Prostate gland (tissue), 2 donors: ENCODE measurements around the gene ARHGAP31. TPM values are rescaled to one million over a fixed set of nuclear protein-coding genes. Genes with fewer than 3 reads are reported as not detected.
"Not testable (repeated sequence)": the region's sequence is repeated elsewhere in the genome, so short reads cannot be mapped to it uniquely, and the experiment has no call there.

Experiments
- DNase-seq: peaks from one replicate; pipeline ENCODE4 v3.0.0-alpha.2; 2019; ENCODE audit warnings: low spot score
- H3K27ac ChIP-seq, 2 donors: fragments of 200-600 bp; sonication (generic); 2 replicates each; pipeline ENCODE4 v1.5.1; 2017 to 2019
- H3K27me3 ChIP-seq: fragments of 200-600 bp; sonication (generic); replicated peaks from 2 replicates; pipeline ENCODE4 v1.5.1; 2019; ENCODE audit not compliant: insufficient read depth
- H3K36me3 ChIP-seq, 2 donors: fragments of 200-600 bp; sonication (generic); 1 replicate in 1 of 2; 2 replicates in 1 of 2; pipeline versions ENCODE4 v1.5.1 to v1.8.1; 2017 to 2019
- H3K4me1 ChIP-seq: fragments of 200-600 bp; sonication (generic); replicated peaks from 2 replicates; pipeline ENCODE4 v1.5.1; 2019
- H3K4me3 ChIP-seq, 2 donors: fragments of 200-600 bp; sonication (generic); 2 replicates each; pipeline ENCODE4 v1.5.1; 2017 to 2019
- H3K9me3 ChIP-seq: fragments of 200-600 bp; sonication (generic); 2 replicates; pipeline ENCODE4 v1.5.1; 2017
- POLR2A ChIP-seq: fragments of 450-650 bp; IDR thresholded peaks from one replicate; pipeline ENCODE4 v1.6.1; 2016; ENCODE audit warnings: antibody characterized with exemption, mild to moderate bottlenecking
- POLR2AphosphoS5 ChIP-seq: sonication (generic); formaldehyde crosslinking; IDR thresholded peaks from one replicate; pipeline ENCODE4 v1.6.1; 2017; ENCODE audit warnings: antibody characterized with exemption
- WGBS: methylation state at CpG from one replicate; pipeline ENCODE4 v1.1.5; 2018; 5-methylcytosine and 5-hydroxymethylcytosine counted together
- intact Hi-C: fragments of 100-400 bp; cut with DNase I; formaldehyde crosslinking; loops from one replicate; pipeline ENCODE4 v1.14.2; 2022
- total RNA-seq, 2 donors: library from RNA; depleted of rRNA; stranded (reverse); fragments of >200 nt; gene quantifications; one replicate each; pipeline ENCODE4 v1.1.0, GENCODE V29; 2016
- TF ChIP-seq, protein P1 (sequence below), 4 experiments: fragments of 200-600 bp in 2 of 4; fragments of 450-650 bp in 2 of 4; sonication (generic) in 2 of 4; IDR thresholded peaks; 1 replicate in 3 of 4; 2 replicates in 1 of 4; pipeline ENCODE4 v1.5.1; 2016 to 2019; ENCODE audit warnings: antibody characterized with exemption in 4 of 4, mild to moderate bottlenecking in 2 of 4, moderate library complexity in 2 of 4

Gene ARHGAP31
- total RNA-seq, 2 donors from 2014 or later = 6.5 to 10.7 TPM

DNA sequence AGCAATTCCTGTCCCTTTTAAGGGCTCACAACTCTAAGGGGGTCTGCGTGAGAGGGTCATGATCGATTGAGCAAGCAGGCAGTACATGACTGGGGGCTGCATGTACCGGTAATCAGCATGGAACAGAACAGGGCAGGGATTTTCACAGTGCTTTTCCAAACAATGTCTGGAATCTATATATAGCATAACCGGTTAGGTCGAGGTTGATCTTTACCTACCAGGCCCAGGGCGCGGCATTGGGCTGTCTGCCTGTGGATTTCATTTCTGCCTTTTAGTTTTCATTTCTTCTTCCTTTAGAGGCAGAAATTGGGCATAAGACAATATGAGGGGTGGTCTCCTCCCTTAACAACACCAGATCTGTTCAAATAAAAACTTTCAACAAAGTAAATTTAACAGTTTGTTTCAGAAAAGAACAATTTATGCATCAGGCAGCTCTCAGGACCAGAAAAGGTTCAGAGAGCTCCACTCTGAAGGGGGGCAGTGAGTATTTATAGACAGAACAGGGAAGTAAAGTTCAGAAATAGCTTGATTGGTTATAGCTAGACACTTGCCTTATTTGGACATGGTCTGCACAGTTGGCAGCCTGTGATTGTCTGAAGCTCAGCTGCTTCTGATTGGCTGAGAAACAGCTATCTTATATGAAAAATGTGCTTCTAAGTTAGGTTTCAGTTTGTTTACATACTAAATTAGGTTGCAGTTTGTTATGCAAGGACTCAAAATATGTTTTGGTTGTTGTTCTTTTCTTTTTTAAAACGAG is 36.4 kb upstream of the ARHGAP31 start:
- WGBS = 62% methylated on average over 8 of the region's 8 CpGs
- no peaks in the 10 kb centered on the region for H3K4me1 ChIP-seq
- peak; percentile 55 for DNase-seq
- TF ChIP-seq POLR2A = no peak
- TF ChIP-seq, protein P1, sequence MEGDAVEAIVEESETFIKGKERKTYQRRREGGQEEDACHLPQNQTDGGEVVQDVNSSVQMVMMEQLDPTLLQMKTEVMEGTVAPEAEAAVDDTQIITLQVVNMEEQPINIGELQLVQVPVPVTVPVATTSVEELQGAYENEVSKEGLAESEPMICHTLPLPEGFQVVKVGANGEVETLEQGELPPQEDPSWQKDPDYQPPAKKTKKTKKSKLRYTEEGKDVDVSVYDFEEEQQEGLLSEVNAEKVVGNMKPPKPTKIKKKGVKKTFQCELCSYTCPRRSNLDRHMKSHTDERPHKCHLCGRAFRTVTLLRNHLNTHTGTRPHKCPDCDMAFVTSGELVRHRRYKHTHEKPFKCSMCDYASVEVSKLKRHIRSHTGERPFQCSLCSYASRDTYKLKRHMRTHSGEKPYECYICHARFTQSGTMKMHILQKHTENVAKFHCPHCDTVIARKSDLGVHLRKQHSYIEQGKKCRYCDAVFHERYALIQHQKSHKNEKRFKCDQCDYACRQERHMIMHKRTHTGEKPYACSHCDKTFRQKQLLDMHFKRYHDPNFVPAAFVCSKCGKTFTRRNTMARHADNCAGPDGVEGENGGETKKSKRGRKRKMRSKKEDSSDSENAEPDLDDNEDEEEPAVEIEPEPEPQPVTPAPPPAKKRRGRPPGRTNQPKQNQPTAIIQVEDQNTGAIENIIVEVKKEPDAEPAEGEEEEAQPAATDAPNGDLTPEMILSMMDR (IDR thresholded peaks at IDR 0.05) = no peak
- no peak for TF ChIP-seq POLR2AphosphoS5
- H3K27me3 ChIP-seq = no peaks in the 10 kb centered on the region
- H3K36me3 ChIP-seq = no peaks in the 10 kb centered on the region
- H3K27ac ChIP-seq = peak overlapping the region in 1 of 2 donors; percentile 74
- intact Hi-C loops = no loop called here
- H3K9me3 ChIP-seq = no peaks in the 10 kb centered on the region
- no peak overlapping the region for H3K4me3 ChIP-seq

DNA sequence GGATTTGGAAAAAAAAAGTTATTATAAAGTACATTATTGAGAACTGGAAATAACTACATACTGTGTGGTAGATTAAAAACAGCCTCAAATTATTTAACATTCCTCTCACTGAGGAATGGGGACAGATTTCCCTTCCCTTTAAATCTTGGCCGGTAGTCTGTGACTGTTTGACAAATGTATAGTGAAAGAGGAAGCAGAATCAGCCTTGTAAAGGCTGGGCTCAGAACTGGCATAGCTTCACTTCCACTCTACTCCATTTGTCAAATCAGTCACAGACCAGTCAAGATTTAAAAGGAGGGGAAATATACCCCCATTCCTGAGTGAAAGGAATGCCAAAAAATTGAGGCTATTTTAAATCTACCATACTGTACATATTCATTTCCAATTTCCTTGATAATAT is 35.3 kb upstream of the ARHGAP31 start:
- DNase-seq = no peak
- Histone ChIP-seq H3K4me3 (no peak overlapping the region), H3K36me3 (no peaks in the 10 kb centered on the region), H3K27me3 (no peaks in the 10 kb centered on the region), H3K4me1 (no peaks in the 10 kb centered on the region), H3K9me3 (no peaks in the 10 kb centered on the region), H3K27ac (peak overlapping the region in 1 of 2 donors; percentile 74)
- intact Hi-C loops = no loop called here
- 34% methylated on average over 1 of the region's 1 CpG for WGBS
- TF ChIP-seq POLR2AphosphoS5 (no peak), POLR2A (no peak)
- TF ChIP-seq, protein P1 (IDR thresholded peaks at IDR 0.05) = no peak

DNA sequence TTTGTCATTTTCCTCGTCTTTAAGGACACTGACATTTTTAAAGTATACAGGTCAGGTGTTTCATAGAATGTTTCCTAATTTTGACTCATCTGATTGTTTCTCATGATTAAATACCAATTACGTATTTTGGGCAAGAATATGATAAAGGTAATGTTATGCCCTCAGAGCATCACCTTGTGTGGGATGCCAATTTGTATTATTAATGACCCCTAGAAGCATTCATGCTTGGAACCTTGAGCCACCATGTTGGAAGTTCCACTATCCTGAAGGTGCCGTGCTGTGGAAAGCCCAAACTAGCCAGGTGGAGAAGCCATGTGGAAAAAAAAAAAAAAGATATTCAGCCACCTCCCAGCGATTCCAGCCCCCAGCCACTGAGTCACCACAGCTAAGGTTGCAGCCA is 34.4 kb upstream of the ARHGAP31 start:
- H3K4me3 ChIP-seq = no peak overlapping the region
- intact Hi-C loops = no loop called here
- no peaks in the 10 kb centered on the region for H3K4me1 ChIP-seq
- no peak for DNase-seq
- TF ChIP-seq POLR2AphosphoS5 (no peak), POLR2A (no peak)
- TF ChIP-seq, protein P1 (IDR thresholded peaks at IDR 0.05) = no peak
- H3K9me3 ChIP-seq = no peaks in the 10 kb centered on the region
- H3K27ac ChIP-seq = no peak overlapping the region
- no peaks in the 10 kb centered on the region for H3K36me3 ChIP-seq
- no peaks in the 10 kb centered on the region for H3K27me3 ChIP-seq
- WGBS = 95% methylated on average over 4 of the region's 4 CpGs

DNA sequence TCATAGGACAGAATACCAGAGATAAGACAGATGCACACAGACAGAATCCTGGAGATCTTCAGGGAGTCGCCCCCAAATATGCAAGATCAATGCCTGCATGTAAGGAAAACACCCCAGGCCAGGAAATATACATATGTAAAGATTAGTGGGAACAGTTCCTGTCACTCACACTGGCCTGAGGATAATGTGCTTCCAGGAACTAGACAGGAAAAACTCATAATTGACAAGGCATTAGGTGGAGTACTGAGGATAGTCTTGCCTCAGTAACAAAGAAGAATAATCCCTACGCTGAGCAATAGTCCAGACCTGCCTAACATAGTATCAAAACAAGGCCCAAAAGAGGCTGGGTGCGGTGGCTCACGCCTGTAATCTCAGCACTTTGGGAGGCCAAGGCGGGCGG is 33.1 kb upstream of the ARHGAP31 start:
- TF ChIP-seq, protein P1 (IDR thresholded peaks at IDR 0.05) = no peak
- no peak for TF ChIP-seq POLR2A
- Histone ChIP-seq H3K4me3 (no peak overlapping the region), H3K27ac (no peak overlapping the region), H3K4me1 (no peaks in the 10 kb centered on the region), H3K27me3 (no peaks in the 10 kb centered on the region), H3K36me3 (no peaks in the 10 kb centered on the region), H3K9me3 (no peaks in the 10 kb centered on the region)
- DNase-seq = no peak
- WGBS = 78% methylated on average over 6 of the region's 6 CpGs
- intact Hi-C loops = no loop called here

DNA sequence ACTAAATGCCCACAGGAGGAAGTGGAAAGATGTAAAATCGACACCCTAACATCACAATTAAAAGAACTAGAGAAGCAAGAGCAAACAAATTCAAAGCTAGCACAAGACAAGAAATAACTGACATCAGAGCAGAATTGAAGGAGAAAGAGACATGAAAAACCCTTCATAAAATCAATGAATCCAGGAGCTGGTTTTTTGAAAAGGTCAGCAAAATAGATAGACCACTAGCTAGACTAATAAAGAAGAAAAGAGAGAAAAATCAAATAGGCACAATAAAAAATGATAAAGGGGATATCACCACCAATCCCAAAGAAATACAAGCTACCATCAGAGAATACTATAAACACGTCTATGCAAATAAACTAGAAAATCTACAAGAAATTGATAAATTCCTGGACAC is 24.0 kb upstream of the ARHGAP31 start:
- WGBS = 72% methylated on average over 2 of the region's 2 CpGs
- H3K27me3 ChIP-seq, DNase-seq, H3K27ac ChIP-seq, H3K9me3 ChIP-seq, H3K4me3 ChIP-seq, H3K36me3 ChIP-seq, H3K4me1 ChIP-seq: not testable (repeated sequence)
- intact Hi-C loops = loop anchor here (10.0 kb wide), 1 partner anchor 415 kb away; no protein-coding TSS in a partner anchor
